ENCODE measurements around the gene ERC2.

ERC2 gene

DNA sequence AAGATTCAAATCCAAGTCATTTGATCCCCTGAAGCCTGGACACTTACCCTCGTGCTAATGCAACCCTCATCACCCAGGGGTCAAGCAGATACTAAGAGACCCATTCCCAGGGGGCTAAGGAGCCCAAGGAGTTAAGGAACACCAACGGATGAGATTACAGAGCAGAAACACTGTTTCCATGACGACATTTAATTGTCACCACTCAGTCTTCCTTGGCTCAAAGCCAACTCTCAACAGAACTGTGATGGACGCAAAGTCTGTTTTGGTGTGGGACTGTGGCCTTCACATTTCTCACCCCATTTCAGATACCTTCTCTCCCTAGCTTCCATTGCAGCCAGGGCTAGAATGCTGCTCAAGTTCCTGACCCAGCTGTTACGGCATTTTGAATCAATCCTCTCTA lies 597.7 kb downstream of the ERC2 start:
- H3K4me3 ChIP-seq (ENCODE audit: low read depth, low read length): no peak overlapping the region
- in situ Hi-C loops (cut with HindIII; ENCODE audit: low sequenced_read_pairs): no loop called here
- DNase-seq (ENCODE audit: low read depth): no peak
- TF ChIP-seq, protein P1, sequence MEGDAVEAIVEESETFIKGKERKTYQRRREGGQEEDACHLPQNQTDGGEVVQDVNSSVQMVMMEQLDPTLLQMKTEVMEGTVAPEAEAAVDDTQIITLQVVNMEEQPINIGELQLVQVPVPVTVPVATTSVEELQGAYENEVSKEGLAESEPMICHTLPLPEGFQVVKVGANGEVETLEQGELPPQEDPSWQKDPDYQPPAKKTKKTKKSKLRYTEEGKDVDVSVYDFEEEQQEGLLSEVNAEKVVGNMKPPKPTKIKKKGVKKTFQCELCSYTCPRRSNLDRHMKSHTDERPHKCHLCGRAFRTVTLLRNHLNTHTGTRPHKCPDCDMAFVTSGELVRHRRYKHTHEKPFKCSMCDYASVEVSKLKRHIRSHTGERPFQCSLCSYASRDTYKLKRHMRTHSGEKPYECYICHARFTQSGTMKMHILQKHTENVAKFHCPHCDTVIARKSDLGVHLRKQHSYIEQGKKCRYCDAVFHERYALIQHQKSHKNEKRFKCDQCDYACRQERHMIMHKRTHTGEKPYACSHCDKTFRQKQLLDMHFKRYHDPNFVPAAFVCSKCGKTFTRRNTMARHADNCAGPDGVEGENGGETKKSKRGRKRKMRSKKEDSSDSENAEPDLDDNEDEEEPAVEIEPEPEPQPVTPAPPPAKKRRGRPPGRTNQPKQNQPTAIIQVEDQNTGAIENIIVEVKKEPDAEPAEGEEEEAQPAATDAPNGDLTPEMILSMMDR (IDR thresholded peaks at IDR 0.05; ENCODE audit: low read depth, low read length, missing control alignments): no peak

DNA sequence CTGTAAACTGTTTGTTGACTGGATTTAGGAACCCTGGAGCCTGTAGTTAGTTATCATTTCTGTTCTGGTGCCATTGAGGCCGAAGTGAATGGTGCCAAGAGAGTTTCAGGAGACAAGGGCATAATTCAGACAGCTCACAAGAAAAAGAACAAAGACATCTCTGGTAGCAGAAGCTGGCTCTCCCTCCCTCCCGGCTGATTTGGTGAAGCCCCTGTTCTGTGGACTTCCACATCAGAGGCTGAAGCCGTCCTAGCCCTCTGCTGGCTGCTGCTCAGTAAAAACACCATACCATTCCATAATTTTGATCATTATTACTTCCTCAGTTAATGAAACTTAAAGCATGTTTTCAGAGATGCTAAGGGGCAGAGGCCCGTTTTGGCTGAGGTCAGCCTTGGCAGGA lies 599.9 kb downstream of the ERC2 start:
- in situ Hi-C loops (cut with HindIII; ENCODE audit: low sequenced_read_pairs): no loop called here
- TF ChIP-seq, protein P1 (IDR thresholded peaks at IDR 0.05; ENCODE audit: low read depth, low read length, missing control alignments): peak; percentile 22
- H3K4me3 ChIP-seq (ENCODE audit: low read depth, low read length): no peak overlapping the region
- DNase-seq (ENCODE audit: low read depth): no peak

DNA sequence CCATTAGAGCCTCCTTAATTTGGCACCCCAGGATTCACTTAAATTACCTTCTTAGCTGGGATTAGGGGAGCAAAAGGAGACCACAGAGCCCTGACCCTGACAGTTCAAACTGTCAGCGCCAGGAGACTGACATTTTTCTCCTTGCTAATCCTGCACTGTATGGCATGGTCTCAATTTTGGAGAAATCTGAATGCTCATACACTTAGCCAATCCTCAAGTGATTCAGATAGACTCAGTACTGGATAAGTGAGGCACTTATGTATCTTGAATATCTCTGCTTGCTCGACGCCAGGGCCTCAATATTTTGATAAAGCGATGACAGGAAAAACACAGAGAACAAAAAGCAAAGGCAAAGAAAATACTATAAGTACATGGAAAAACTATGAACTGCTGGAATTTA lies 605.2 kb downstream of the ERC2 start:
- DNase-seq (ENCODE audit: low read depth): no peak
- in situ Hi-C loops (cut with HindIII; ENCODE audit: low sequenced_read_pairs): no loop called here
- TF ChIP-seq, protein P1 (IDR thresholded peaks at IDR 0.05; ENCODE audit: low read depth, low read length, missing control alignments): no peak

DNA sequence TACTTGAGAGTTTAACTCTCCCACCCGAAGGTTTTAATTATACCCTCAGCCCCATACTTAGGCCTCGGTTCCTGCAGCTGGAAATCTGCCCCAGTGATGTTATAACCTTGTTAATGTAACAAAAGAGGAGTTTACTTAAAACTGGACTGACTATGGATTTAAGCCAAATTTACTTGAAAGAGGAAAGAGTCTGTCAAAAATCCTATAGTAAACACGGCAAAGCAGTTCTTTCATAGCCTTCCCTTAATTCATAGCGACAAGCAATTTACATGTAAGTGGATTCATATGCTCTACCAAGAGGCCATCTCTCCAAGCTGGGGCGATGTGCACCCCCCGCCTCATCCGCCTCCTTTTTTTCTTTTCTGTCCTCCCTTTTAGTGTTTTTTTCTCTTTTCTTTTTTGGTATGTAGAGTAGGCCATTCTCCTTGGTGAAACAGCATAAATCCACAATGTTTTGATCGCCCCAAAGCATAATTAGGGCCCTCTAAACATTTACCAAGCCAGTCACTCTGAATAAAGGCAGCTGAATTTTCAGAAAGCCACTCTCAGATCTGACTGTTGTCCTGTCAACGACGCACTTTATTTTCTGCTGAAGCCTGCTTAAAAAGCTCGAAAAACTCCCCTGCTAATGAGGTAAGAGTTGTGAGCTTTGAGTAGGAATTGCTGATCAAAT lies 608.1 kb downstream of the ERC2 start:
- no peak for DNase-seq (ENCODE audit: low read depth)
- in situ Hi-C loops (cut with HindIII; ENCODE audit: low sequenced_read_pairs): no loop called here
- H3K4me3 ChIP-seq (ENCODE audit: low read depth, low read length): no peak overlapping the region
- TF ChIP-seq, protein P1 (IDR thresholded peaks at IDR 0.05; ENCODE audit: low read depth, low read length, missing control alignments): no peak

More for the DNA sequence above, 605.2 kb downstream of the ERC2 start:
- no peak overlapping the region for H3K4me3 ChIP-seq (ENCODE audit: low read depth, low read length)

DNA sequence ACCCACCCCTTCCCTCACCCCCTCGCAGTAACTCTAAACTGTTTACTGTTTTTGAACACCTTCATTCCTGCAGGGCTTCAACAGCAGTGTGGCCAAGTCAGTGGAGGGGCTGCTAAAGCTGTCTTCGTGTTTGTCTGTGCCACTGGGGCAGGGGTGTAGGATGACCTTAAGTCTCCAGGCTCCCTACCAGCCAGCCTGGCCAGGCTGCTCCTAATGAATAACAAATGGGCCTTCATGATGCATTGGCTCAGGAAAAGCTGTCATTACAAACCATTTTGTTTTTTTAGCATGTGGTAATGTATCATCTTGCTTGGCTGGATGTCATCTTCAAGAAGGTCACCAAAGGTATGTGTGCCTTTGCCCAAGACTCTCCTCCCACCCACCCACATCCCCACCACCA lies 609.0 kb downstream of the ERC2 start:
- TF ChIP-seq, protein P1 (IDR thresholded peaks at IDR 0.05; ENCODE audit: low read depth, low read length, missing control alignments): no peak
- in situ Hi-C loops (cut with HindIII; ENCODE audit: low sequenced_read_pairs): no loop called here
- DNase-seq (ENCODE audit: low read depth): no peak
- H3K4me3 ChIP-seq (ENCODE audit: low read depth, low read length): no peak overlapping the region

DNA sequence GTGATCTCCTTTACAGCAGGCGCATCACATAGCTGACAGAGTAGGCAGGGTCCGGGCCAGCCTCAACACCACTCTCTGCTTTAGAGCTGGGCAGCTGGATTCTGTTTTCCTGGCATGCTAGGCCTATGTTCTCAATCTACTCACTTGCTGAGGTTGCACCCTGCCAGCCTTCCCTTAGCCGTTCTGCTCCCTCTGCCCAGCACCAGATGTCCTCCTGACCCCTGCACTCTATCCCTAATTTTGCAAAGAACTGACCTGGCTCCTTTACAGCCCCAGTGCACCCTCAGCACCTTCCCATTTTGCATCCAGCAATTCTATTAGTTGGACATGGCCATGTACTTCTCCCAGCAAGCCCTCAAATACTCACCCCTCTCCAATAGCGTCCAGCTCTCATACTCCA lies 609.5 kb downstream of the ERC2 start:
- H3K4me3 ChIP-seq (ENCODE audit: low read depth, low read length): no peak overlapping the region
- DNase-seq (ENCODE audit: low read depth): no peak
- in situ Hi-C loops (cut with HindIII; ENCODE audit: low sequenced_read_pairs): no loop called here
- TF ChIP-seq, protein P1 (IDR thresholded peaks at IDR 0.05; ENCODE audit: low read depth, low read length, missing control alignments): no peak

All from astrocyte of the cerebellum (primary cell).